ENCODE results near the gene DHX15.

Gene DHX15

GRCh38 chr4:24615977-24616376 lies 31.6 kb upstream of the DHX15 start:
- no peak overlapping the region for H3K4me3 ChIP-seq (replicated peaks in 1 of 2; ENCODE audit: low read depth in 2 of 2, low read length in 2 of 2)
- no peak for DNase-seq (ENCODE audit: low read depth in 2 of 2)
- no peak for TF ChIP-seq CTCF (IDR thresholded peaks at IDR 0.05; ENCODE audit: low read depth, low read length)

- no peak for DNase-seq (ENCODE audit: low read depth in 2 of 2)
- TF ChIP-seq CTCF (IDR thresholded peaks at IDR 0.05; ENCODE audit: low read depth, low read length) = no peak
- H3K4me3 ChIP-seq (replicated peaks in 1 of 2; ENCODE audit: low read depth in 2 of 2, low read length in 2 of 2) = no peak overlapping the region
These were observed 30.5 kb upstream of the DHX15 start for GRCh38 chr4:24614881-24615280.

GRCh38 chr4:24613502-24613901 lies 29.1 kb upstream of the DHX15 start:
- no peak for DNase-seq (ENCODE audit: low read depth in 2 of 2)
- H3K4me3 ChIP-seq (replicated peaks in 1 of 2; ENCODE audit: low read depth in 2 of 2, low read length in 2 of 2) = no peak overlapping the region
- TF ChIP-seq CTCF (IDR thresholded peaks at IDR 0.05; ENCODE audit: low read depth, low read length) = no peak

GRCh38 chr4:24611575-24611974 lies 27.2 kb upstream of the DHX15 start:
- no peak for TF ChIP-seq CTCF (IDR thresholded peaks at IDR 0.05; ENCODE audit: low read depth, low read length)
- DNase-seq (ENCODE audit: low read depth in 2 of 2) = peak in 1 of 2 donors; percentile 26
- no peak overlapping the region for H3K4me3 ChIP-seq (replicated peaks in 1 of 2; ENCODE audit: low read depth in 2 of 2, low read length in 2 of 2)

GRCh38 chr4:24607334-24607733 lies 23.0 kb upstream of the DHX15 start:
- TF ChIP-seq CTCF (IDR thresholded peaks at IDR 0.05; ENCODE audit: low read depth, low read length) = no peak
- H3K4me3 ChIP-seq (replicated peaks in 1 of 2; ENCODE audit: low read depth in 2 of 2, low read length in 2 of 2) = no peak overlapping the region
- peak in 1 of 2 donors; percentile 21 for DNase-seq (ENCODE audit: low read depth in 2 of 2)

- no peak overlapping the region for H3K4me3 ChIP-seq (replicated peaks in 1 of 2; ENCODE audit: low read depth in 2 of 2, low read length in 2 of 2)
- no peak for TF ChIP-seq CTCF (IDR thresholded peaks at IDR 0.05; ENCODE audit: low read depth, low read length)
- no peak for DNase-seq (ENCODE audit: low read depth in 2 of 2)
These were observed 20.9 kb upstream of the DHX15 start for GRCh38 chr4:24605216-24605615.

GRCh38 chr4:24604558-24605214 lies 20.3 kb upstream of the DHX15 start:
- TF ChIP-seq CTCF (IDR thresholded peaks at IDR 0.05; ENCODE audit: low read depth, low read length) = no peak
- peak; percentile 4 to 15 for DNase-seq (ENCODE audit: low read depth in 2 of 2)
- H3K4me3 ChIP-seq (replicated peaks in 1 of 2; ENCODE audit: low read depth in 2 of 2, low read length in 2 of 2) = no peak overlapping the region

All from cardiac fibroblast (primary cell).